Spinal cord (tissue), 10 donors: ENCODE results near the gene HMCN2. TPM values are rescaled to one million over a fixed set of nuclear protein-coding genes. Genes with fewer than 3 reads are reported as not detected.
A peak's percentile ranks its signal among the peaks of the same experiment; 100 is the strongest.

ENCODE experiments used
- DNase-seq, 6 donors: peaks; one replicate each; pipeline versions ENCODE4 v3.0.0 to v3.0.0-alpha.2; 2013 to 2015; ENCODE audit warnings: low spot score in 6 of 6, low read depth in 4 of 6
- H3K27ac ChIP-seq: one replicate; pipeline ENCODE4 v1.5.1; 2013; ENCODE audit warnings: low read depth, low read length, control low read depth
- H3K27me3 ChIP-seq: one replicate; pipeline ENCODE4 v1.6.1; 2013; ENCODE audit warnings: low read length; ENCODE audit not compliant: control insufficient read depth, insufficient read depth
- H3K36me3 ChIP-seq: one replicate; pipeline ENCODE4 v1.6.1; 2013; ENCODE audit warnings: low read length; ENCODE audit not compliant: control insufficient read depth, insufficient read depth
- H3K4me1 ChIP-seq: one replicate; pipeline ENCODE4 v1.6.1; 2013; ENCODE audit warnings: low read length; ENCODE audit not compliant: control insufficient read depth, insufficient read depth
- H3K4me3 ChIP-seq: one replicate; pipeline ENCODE4 v1.5.1; 2013; ENCODE audit warnings: low read depth, low read length, control low read depth
- H3K9me3 ChIP-seq: one replicate; pipeline ENCODE4 v1.6.1; 2013; ENCODE audit warnings: low read length; ENCODE audit not compliant: control insufficient read depth, insufficient read depth
- WGBS: methylation state at CpG from one replicate; pipeline ENCODE4 v1.1.5; 2013; ENCODE audit warnings: missing lambda C conversion rate; ENCODE audit not compliant: insufficient coverage; 5-methylcytosine and 5-hydroxymethylcytosine counted together
- polyA plus RNA-seq, 2 donors: library from polyadenylated mRNA; unstranded; fragments of 120-200 nt; gene quantifications; one replicate each; pipeline ENCODE4 v1.2.1, GENCODE V29; 2013; ENCODE audit not compliant: insufficient read length in 2 of 2
- total RNA-seq, 2 donors: library from RNA; depleted of rRNA in 1 of 2; stranded (reverse); fragments of 120-200 nt in 1 of 2; fragments of >200 nt in 1 of 2; gene quantifications; one replicate each; pipeline versions ENCODE4 v1.2.3 to v1.2.4, GENCODE V29; 2013 to 2014
- donor health status: healthy.

Gene HMCN2
- total and polyA plus RNA-seq, 4 donors = 0.88 to 5.9 (median 3.5) TPM

DNA sequence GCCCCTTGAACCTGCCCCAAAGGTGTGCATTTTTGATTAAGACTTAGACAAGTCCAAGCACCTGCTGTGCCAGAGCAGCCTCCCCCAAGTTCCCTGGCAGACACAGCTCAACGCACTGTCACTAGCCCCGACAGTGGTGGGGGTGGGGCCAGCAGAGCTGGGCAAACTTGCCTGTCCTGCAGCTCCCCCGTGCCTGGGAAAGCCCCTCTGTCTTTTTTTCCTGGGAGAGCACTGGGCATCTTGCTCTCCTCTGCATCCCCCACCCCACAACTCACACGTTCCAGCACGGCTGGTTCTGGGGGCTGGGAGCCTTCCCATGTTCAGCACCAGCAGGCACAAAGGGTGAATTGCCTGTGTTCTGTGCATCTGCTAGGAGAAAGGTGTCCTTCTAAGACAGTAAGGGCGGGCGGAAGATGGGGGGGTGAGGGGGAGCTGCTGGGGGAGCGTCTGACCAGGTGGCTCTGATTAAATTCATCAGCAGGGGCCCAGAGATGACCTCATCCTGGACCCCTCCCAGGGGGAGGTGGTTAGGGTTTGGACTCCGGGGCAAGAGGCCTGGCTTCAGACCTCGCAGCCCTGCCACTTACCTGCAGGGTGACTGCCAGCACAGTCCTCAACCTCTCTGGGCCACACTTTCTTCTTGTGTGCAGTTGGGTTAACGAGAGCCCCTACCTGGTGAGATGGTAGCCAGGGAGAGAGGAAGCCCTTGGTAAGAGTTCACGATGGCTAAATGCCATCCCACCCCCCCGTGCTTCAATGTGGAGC lies 23.5 kb downstream of the HMCN2 start:
- no peak for DNase-seq
- Histone ChIP-seq H3K36me3 (peaks cover 13% of the 10 kb centered on the region), H3K4me3 (no peak overlapping the region), H3K27me3 (peaks cover 2% of the 10 kb centered on the region), H3K9me3 (no peaks in the 10 kb centered on the region), H3K4me1 (peaks cover 35% of the 10 kb centered on the region), H3K27ac (no peak overlapping the region)
- 35% methylated on average over 5 of the region's 13 CpGs for WGBS

DNA sequence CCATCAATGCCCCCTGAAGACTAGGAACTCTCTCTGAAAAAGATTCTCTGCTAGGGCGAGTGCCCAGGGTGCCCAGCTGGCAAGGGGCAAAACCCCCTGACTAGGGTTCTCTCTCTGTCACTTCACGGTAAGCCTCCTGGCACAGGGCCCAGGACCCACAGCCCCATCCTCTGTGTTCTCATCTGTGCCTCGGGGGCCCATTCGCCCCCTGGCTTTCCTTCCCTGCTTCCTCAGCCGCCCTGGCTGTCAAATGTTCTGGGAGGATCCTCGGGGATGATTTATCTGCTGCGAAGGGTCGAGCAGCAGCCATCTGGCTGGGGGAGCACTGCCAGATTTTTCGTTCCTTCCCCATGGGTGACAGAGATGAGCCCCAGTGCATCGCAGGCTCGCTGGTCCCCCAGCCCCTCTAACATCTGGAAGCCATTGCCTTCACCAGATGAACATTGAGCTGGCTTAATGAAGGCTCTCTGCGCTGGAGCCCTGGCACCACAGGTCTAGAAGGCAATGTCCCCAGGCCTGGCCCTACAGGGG lies 24.2 kb downstream of the HMCN2 start:
- WGBS = 43% methylated on average over 12 of the region's 12 CpGs
- peaks cover 2% of the 10 kb centered on the region for H3K27me3 ChIP-seq
- H3K4me3 ChIP-seq = no peak overlapping the region
- H3K36me3 ChIP-seq = peaks cover 13% of the 10 kb centered on the region
- peak in 1 of 6 donors; percentile 51 for DNase-seq
- no peaks in the 10 kb centered on the region for H3K9me3 ChIP-seq
- H3K27ac ChIP-seq = no peak overlapping the region
- H3K4me1 ChIP-seq = peaks cover 35% of the 10 kb centered on the region

DNA sequence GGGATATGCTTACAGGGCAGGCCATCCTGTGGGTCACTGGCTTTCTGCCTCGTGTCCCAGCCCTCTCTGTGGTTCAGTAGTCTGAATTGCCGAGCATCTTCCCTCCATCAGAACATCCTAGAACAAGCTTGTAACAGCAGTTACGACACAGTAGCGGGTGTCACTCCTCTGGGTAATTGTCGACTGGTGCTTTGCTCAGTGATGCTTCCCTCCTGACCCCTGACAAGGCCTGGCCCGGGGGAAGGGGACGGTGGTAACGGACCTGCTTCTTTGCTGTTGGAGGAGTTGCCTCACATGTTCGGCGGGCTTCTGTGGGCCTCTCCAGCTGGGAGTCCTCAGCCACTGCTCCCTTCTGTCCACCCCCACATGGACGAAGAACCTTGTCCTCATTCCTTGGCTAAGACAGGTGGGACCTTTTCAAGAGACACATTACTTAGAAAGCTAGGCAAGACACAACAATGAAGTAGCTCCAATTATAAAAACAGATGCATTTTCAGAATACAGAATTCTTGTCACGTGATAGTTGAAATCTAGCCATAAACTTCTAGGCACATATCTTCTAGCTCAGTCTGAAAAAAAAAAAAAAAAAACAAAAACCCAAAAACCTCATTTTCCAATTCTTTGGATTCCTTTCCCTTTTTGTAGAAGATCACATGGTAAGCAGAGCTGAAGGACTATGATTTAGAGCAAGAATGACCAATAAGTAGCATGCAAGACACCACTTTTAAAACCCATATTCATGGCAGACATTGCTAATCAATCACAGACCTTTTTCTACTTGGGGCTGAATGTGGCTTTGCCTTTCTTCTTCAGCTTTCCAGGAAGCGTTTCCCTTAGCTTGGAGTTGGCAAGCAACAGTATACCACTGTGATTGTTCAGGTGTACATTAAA lies 25.0 kb downstream of the HMCN2 start:
- H3K4me1 ChIP-seq = peaks cover 35% of the 10 kb centered on the region
- H3K4me3 ChIP-seq = no peak overlapping the region
- no peak for DNase-seq
- H3K9me3 ChIP-seq = no peaks in the 10 kb centered on the region
- H3K27ac ChIP-seq = no peak overlapping the region
- peaks cover 8% of the 10 kb centered on the region for H3K36me3 ChIP-seq
- WGBS = 73% methylated on average over 11 of the region's 13 CpGs
- H3K27me3 ChIP-seq = peaks cover 2% of the 10 kb centered on the region

GRCh38 chr9:130291474-130291873 lies 25.9 kb downstream of the HMCN2 start:
- no peaks in the 10 kb centered on the region for H3K9me3 ChIP-seq
- peaks cover 35% of the 10 kb centered on the region for H3K4me1 ChIP-seq
- no CpG with 5 or more reads among the region's 5 CpGs for WGBS
- DNase-seq = no peak
- peaks cover 2% of the 10 kb centered on the region for H3K27me3 ChIP-seq
- H3K27ac ChIP-seq = no peak overlapping the region
- no peak overlapping the region for H3K4me3 ChIP-seq
- peaks cover 2% of the 10 kb centered on the region for H3K36me3 ChIP-seq

GRCh38 chr9:130292106-130292505 lies 26.5 kb downstream of the HMCN2 start:
- Histone ChIP-seq H3K4me3 (no peak overlapping the region), H3K27ac (no peak overlapping the region), H3K4me1 (peaks cover 34% of the 10 kb centered on the region), H3K36me3 (no peaks in the 10 kb centered on the region), H3K27me3 (peaks cover 2% of the 10 kb centered on the region), H3K9me3 (no peaks in the 10 kb centered on the region)
- 67% methylated on average over 1 of the region's 6 CpGs for WGBS
- peak in 1 of 6 donors; percentile 87 for DNase-seq

DNA sequence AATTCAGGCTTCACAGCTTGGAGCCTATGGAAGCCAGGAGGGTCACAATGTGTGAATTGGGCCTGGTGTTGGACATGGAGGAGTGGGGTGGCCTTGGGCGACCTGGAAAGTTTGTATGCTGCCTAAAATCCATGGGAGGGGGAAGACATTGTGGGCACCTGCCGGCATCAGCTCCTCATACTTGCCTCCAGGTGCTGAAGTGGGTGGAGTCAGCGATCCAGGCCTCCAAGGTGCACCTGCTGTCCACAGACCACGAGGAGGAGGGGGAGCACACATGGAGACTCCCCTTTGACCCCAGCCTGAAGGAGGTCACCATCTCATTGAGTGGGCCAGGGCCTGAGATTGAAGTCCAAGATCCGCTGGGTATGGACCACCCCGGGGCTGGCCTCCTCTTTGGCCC lies 29.1 kb downstream of the HMCN2 start:
- no peak overlapping the region for H3K4me3 ChIP-seq
- WGBS = 70% methylated on average over 6 of the region's 6 CpGs
- peaks cover 15% of the 10 kb centered on the region for H3K4me1 ChIP-seq
- DNase-seq = no peak
- peaks cover 4% of the 10 kb centered on the region for H3K27me3 ChIP-seq
- H3K36me3 ChIP-seq = peaks cover 3% of the 10 kb centered on the region
- H3K9me3 ChIP-seq = no peaks in the 10 kb centered on the region
- no peak overlapping the region for H3K27ac ChIP-seq

GRCh38 chr9:130295431-130295830 lies 29.9 kb downstream of the HMCN2 start:
- DNase-seq = no peak
- Histone ChIP-seq H3K27ac (no peak overlapping the region), H3K4me1 (peaks cover 7% of the 10 kb centered on the region), H3K9me3 (no peaks in the 10 kb centered on the region), H3K27me3 (peaks cover 4% of the 10 kb centered on the region), H3K36me3 (peaks cover 3% of the 10 kb centered on the region), H3K4me3 (no peak overlapping the region)
- 76% methylated on average over 11 of the region's 11 CpGs for whole genome bisulfite sequencing

DNA sequence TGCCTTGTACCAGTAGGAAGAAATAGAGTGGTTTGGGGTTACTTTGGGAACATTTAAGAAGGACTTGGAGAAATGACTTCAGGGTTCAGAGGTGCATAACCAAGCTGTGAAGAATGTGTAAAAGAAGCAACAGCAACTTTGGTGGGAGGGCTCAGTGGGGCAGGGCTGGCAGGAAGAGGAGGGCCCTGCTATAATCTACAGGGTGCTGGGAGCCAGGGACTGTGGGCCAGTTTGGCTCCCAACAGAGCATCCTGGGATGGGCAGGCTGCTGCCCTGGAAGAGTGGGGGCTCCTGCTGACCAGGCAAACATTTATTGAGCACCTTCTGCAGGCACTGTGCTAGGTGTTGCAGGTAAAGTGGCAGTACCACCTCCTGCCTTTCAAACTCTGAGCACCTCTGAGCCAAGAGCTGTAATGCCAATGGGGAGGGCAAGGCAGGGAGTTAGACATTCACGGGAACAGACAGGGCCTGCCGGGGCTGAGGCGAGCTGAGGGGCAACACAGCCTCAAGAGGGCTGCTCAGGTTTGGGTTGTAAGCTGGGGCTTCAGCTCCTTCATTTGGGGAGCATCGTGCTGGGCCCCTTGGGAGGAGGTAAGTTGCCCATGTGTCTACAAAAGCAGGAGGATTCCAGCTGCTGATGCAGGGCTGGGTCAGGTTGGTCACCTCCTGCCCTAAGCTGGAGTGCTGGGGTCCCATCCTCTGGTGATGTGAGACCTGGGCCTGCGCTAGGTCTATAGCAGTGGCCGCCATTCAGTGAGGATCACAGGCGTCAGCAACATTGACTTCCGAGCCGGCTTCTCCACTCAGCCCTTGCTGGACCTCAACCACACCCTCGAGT lies 30.6 kb downstream of the HMCN2 start:
- WGBS = 85% methylated on average over 10 of the region's 10 CpGs
- H3K27ac ChIP-seq = no peak overlapping the region
- no peak for DNase-seq

DNA sequence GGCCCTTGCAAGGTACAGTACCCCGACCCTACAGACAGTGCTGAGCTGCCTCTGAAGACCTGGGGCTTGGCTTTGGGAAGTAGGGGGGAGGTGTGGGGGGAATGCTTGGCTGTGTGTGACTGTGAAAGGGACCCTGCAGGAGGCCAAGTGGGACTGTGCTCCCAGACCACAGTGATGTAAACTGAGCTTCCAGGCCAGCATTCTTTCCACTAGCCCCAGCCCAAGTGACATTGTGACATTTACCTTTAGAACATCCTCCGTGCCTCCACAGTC lies 31.2 kb downstream of the HMCN2 start:
- DNase-seq = no peak
- Histone ChIP-seq H3K4me1 (peaks cover 16% of the 10 kb centered on the region), H3K36me3 (peaks cover 3% of the 10 kb centered on the region), H3K9me3 (no peaks in the 10 kb centered on the region), H3K27me3 (peaks cover 4% of the 10 kb centered on the region), H3K4me3 (no peak overlapping the region), H3K27ac (no peak overlapping the region)
- 78% methylated on average over 2 of the region's 2 CpGs for WGBS

More for the DNA sequence above, 30.6 kb downstream of the HMCN2 start:
- no peak overlapping the region for H3K4me3 ChIP-seq
- peaks cover 4% of the 10 kb centered on the region for H3K27me3 ChIP-seq
- H3K9me3 ChIP-seq = no peaks in the 10 kb centered on the region
- peaks cover 3% of the 10 kb centered on the region for H3K36me3 ChIP-seq
- peaks cover 11% of the 10 kb centered on the region for H3K4me1 ChIP-seq
